ENCODE data around the gene APPBP2.

DNA sequence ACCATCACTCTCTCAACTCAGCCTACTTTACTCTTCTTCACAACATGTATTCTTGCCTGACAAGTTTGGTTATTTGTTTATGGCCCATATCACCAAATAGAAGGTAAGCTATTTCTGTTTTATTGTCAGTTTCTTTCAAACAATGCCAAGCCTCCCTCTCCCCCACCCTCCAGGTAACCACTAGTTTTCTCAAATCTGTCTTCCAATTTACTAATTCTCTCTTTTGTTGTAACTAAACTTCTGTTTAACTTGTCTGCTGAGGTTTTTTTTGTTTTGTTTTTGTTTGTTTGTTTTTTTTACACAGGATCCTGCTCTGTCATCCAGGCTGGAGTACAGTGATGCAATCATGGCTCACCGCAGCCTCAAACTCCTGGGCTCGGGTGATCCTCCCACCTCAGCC, 68.9 kb downstream of the APPBP2 start:
- no peak for TF ChIP-seq GATA2 (IDR thresholded peaks at IDR 0.05; ENCODE audit: low read depth, low read length)
- TF ChIP-seq GATA3 (IDR thresholded peaks at IDR 0.05; ENCODE audit: low read depth, low read length) = no peak

Measured in SH-SY5Y (cell line).